Glutamatergic neuron (in vitro differentiated cells): ENCODE measurements around the gene FKBP9. TPM values are rescaled to one million over a fixed set of nuclear protein-coding genes. Genes with fewer than 3 reads are reported as not detected.

Source experiments
- DNase-seq: peaks from one replicate; pipeline ENCODE4 v3.0.0; 2022
- H3K27ac Mint-ChIP-seq: one replicate; pipeline ENCODE4 v1.8.0; 2020; ENCODE audit warnings: mild to moderate bottlenecking, mixed read lengths, inconsistent platforms; ENCODE audit not compliant: unreplicated experiment
- H3K27me3 Mint-ChIP-seq: one replicate; pipeline ENCODE4 v1.8.0; 2020; ENCODE audit warnings: mild to moderate bottlenecking, moderate library complexity, mixed read lengths, inconsistent platforms; ENCODE audit not compliant: unreplicated experiment
- H3K36me3 Mint-ChIP-seq: one replicate; pipeline ENCODE4 v1.8.0; 2020; ENCODE audit warnings: mild to moderate bottlenecking, mixed read lengths, inconsistent platforms; ENCODE audit not compliant: unreplicated experiment
- H3K4me1 Mint-ChIP-seq: one replicate; pipeline ENCODE4 v1.8.0; 2020; ENCODE audit warnings: mild to moderate bottlenecking, low read depth, mixed read lengths, inconsistent platforms; ENCODE audit not compliant: unreplicated experiment
- H3K4me3 Mint-ChIP-seq: one replicate; pipeline ENCODE4 v1.8.0; 2020; ENCODE audit warnings: mild to moderate bottlenecking, mixed read lengths, inconsistent platforms; ENCODE audit not compliant: unreplicated experiment
- H3K9me3 Mint-ChIP-seq: one replicate; pipeline ENCODE4 v1.8.0; 2020; ENCODE audit warnings: mild to moderate bottlenecking, moderate library complexity, mixed read lengths, inconsistent platforms; ENCODE audit not compliant: unreplicated experiment
- CTCF ChIP-seq: fragments of 200-600 bp; sonication (generic); IDR thresholded peaks from one replicate; pipeline ENCODE4 v1.5.0; 2021; ENCODE audit not compliant: partially characterized antibody, unreplicated experiment
- total RNA-seq: library from RNA; stranded (reverse); fragmentation: NEBNext Ultra II Directional; extraction: Animal tissue kit (Norgen Biotek cat#: 25700); gene quantifications from one replicate; pipeline ENCODE4 v1.2.1, GENCODE V29; 2021; ENCODE audit not compliant: unreplicated experiment

The FKBP9 gene
- total RNA-seq, 1 donor from 2014 or later: 90.7 TPM

GRCh38 chr7:33009734-33010133, 52.5 kb downstream of the FKBP9 start:
- H3K4me1 Mint-ChIP-seq: no peaks in the 10 kb centered on the region
- TF ChIP-seq CTCF: no peak
- no peak for DNase-seq
- H3K27me3 Mint-ChIP-seq: no peaks in the 10 kb centered on the region
- H3K36me3 Mint-ChIP-seq: no peaks in the 10 kb centered on the region
- no peak overlapping the region for H3K27ac Mint-ChIP-seq
- peaks cover 4% of the 10 kb centered on the region for H3K9me3 Mint-ChIP-seq
- no peak overlapping the region for H3K4me3 Mint-ChIP-seq

GRCh38 chr7:33012364-33012763, 55.1 kb downstream of the FKBP9 start:
- no peak for TF ChIP-seq CTCF
- H3K9me3 Mint-ChIP-seq: peaks cover 4% of the 10 kb centered on the region
- no peak for DNase-seq
- H3K36me3 Mint-ChIP-seq: no peaks in the 10 kb centered on the region
- H3K4me1 Mint-ChIP-seq: no peaks in the 10 kb centered on the region
- no peak overlapping the region for H3K4me3 Mint-ChIP-seq
- H3K27me3 Mint-ChIP-seq: no peaks in the 10 kb centered on the region
- no peak overlapping the region for H3K27ac Mint-ChIP-seq

- H3K4me1 Mint-ChIP-seq: no peaks in the 10 kb centered on the region
- no peaks in the 10 kb centered on the region for H3K9me3 Mint-ChIP-seq
- no peaks in the 10 kb centered on the region for H3K27me3 Mint-ChIP-seq
- DNase-seq: no peak
- H3K36me3 Mint-ChIP-seq: no peaks in the 10 kb centered on the region
- H3K27ac Mint-ChIP-seq: no peak overlapping the region
- H3K4me3 Mint-ChIP-seq: no peak overlapping the region
- no peak for TF ChIP-seq CTCF
Observed at GRCh38 chr7:33024189-33024757, 67.0 kb downstream of the FKBP9 start.

GRCh38 chr7:33035776-33036175, 78.5 kb downstream of the FKBP9 start:
- Mint-ChIP-seq H3K27me3 (no peaks in the 10 kb centered on the region), H3K36me3 (no peaks in the 10 kb centered on the region), H3K27ac (no peak overlapping the region), H3K4me3 (no peak overlapping the region), H3K4me1 (no peaks in the 10 kb centered on the region), H3K9me3 (no peaks in the 10 kb centered on the region)
- TF ChIP-seq CTCF: no peak
- no peak for DNase-seq

GRCh38 chr7:33038639-33039038, 81.4 kb downstream of the FKBP9 start:
- DNase-seq: no peak
- no peaks in the 10 kb centered on the region for H3K36me3 Mint-ChIP-seq
- TF ChIP-seq CTCF: no peak
- H3K4me1 Mint-ChIP-seq: no peaks in the 10 kb centered on the region
- no peak overlapping the region for H3K4me3 Mint-ChIP-seq
- H3K27me3 Mint-ChIP-seq: no peaks in the 10 kb centered on the region
- H3K9me3 Mint-ChIP-seq: no peaks in the 10 kb centered on the region
- H3K27ac Mint-ChIP-seq: no peak overlapping the region
